GM12891 (cell line): ENCODE measurements around the gene NUP85.

Experiments used
- POLR2A ChIP-seq: IDR thresholded peaks from 2 replicates; pipeline ENCODE4 v1.6.1; 2011; ENCODE audit warnings: low read depth, low read length, control low read depth
- POLR2AphosphoS5 ChIP-seq: IDR thresholded peaks from 2 replicates; pipeline ENCODE4 v1.6.1; 2011; ENCODE audit warnings: low read depth, low read length, control low read depth

- TF ChIP-seq POLR2A (no peak), POLR2AphosphoS5 (no peak)
Observed at GRCh38 chr17:75205793-75206163, 299 bp downstream of the NUP85 start.
